HCT116 (cell line): ENCODE measurements around the gene UCP2.

Source experiments
- CTCF ChIP-seq, 3 experiments: fragments of 200-600 bp in 1 of 3; sonication (generic) in 1 of 3; IDR thresholded peaks in 2 of 3; conservative IDR thresholded peaks in 1 of 3; 2 replicates each; pipeline ENCODE4 v1.5.1; 2012 to 2017; ENCODE audit warnings: low read depth in 2 of 3, low read length in 2 of 3, antibody characterized with exemption in 1 of 3, borderline replicate concordance in 1 of 3, control low read depth in 1 of 3, mild to moderate bottlenecking in 1 of 3, mixed read lengths in 1 of 3, mixed run types in 1 of 3, moderate library complexity in 1 of 3; ENCODE audit not compliant: insufficient read depth in 1 of 3
- EZH2phosphoT487 ChIP-seq: fragments of 200-600 bp; IDR thresholded peaks from 2 replicates; pipeline ENCODE4 v1.6.1; 2018; ENCODE audit warnings: antibody characterized with exemption, borderline replicate concordance
- MAX ChIP-seq: IDR thresholded peaks from 2 replicates; pipeline ENCODE4 v1.6.1; 2012
- POLR2A ChIP-seq: IDR thresholded peaks from 2 replicates; pipeline ENCODE4 v1.7.0; 2011; ENCODE audit warnings: borderline replicate concordance; ENCODE audit not compliant: insufficient read depth, insufficient read length; ENCODE audit errors: extremely low read depth
- RAD21 ChIP-seq: IDR thresholded peaks from 2 replicates; pipeline ENCODE4 v1.6.1; 2012; ENCODE audit warnings: low read depth, mild to moderate bottlenecking
- SP1 ChIP-seq: IDR thresholded peaks from 2 replicates; pipeline ENCODE4 v1.6.1; 2012; ENCODE audit warnings: low read depth
- ZNF274 ChIP-seq: fragments of 200-500 bp; sonication (Bioruptor generic); IDR thresholded peaks from 2 replicates; pipeline ENCODE4 v1.6.1; 2014; ENCODE audit warnings: mild to moderate bottlenecking, low read depth, low read length, inconsistent platforms

GRCh38 chr11:73965076-73965763 lies 17.4 kb downstream of the UCP2 start:
- no peak for TF ChIP-seq CTCF (IDR thresholded peaks at IDR 0.05 in 2 of 3, conservative IDR thresholded peaks at IDR 0.05 in 1 of 3; ENCODE audit: borderline replicate concordance in 1 of 3, insufficient read depth in 1 of 3, low read depth in 2 of 3, low read length in 2 of 3)
- TF ChIP-seq RAD21, result no peak
- no peak for TF ChIP-seq ZNF274
- TF ChIP-seq POLR2A, result no peak
- no peak for TF ChIP-seq SP1
- TF ChIP-seq MAX, result no peak
- no peak for TF ChIP-seq EZH2phosphoT487
